OCI-LY3 (cell line): Measurements from ENCODE around the gene PLXNB1.

Experiments
- H2AFZ ChIP-seq: fragments of 200-600, 300-600 bp; shearing (Covaris generic); 2 replicates; pipeline ENCODE4 v1.6.0; 2014; ENCODE audit warnings: antibody characterized with exemption, low read depth, low read length
- H3K27ac ChIP-seq: fragments of 200-600, 300-600 bp; sonication (generic); 2 replicates; pipeline ENCODE4 v1.5.1; 2014; ENCODE audit warnings: mild to moderate bottlenecking, low read length, moderate library complexity, mixed read lengths
- H3K27me3 ChIP-seq: fragments of 200-600, 300-600 bp; sonication (generic); 2 replicates; pipeline ENCODE4 v1.6.1; 2014; ENCODE audit warnings: low read depth, low read length, mixed read lengths
- H3K36me3 ChIP-seq: fragments of 200-600, 300-600 bp; sonication (generic); replicated peaks from 2 replicates; pipeline ENCODE3; 2014; ENCODE audit warnings: low read depth, low read length, mixed read lengths
- H3K4me1 ChIP-seq: fragments of 300-600, 200-600 bp; sonication (generic); 2 replicates; pipeline ENCODE4 v1.6.1; 2014; ENCODE audit warnings: low read length, mixed read lengths
- H3K4me2 ChIP-seq: fragments of 200-600, 300-600 bp; sonication (generic); 2 replicates; pipeline ENCODE4 v1.6.1; 2014; ENCODE audit warnings: low read length, mixed read lengths
- H3K4me3 ChIP-seq: fragments of 300-600, 200-600 bp; sonication (generic); 2 replicates; pipeline ENCODE4 v1.5.1; 2014; ENCODE audit warnings: antibody characterized with exemption, mild to moderate bottlenecking, low read length, moderate library complexity
- H3K79me2 ChIP-seq: fragments of 300-600, 200-600 bp; shearing (Covaris generic); 2 replicates; pipeline ENCODE4 v1.6.1; 2014; ENCODE audit warnings: mild to moderate bottlenecking, low read length, mixed read lengths
- H3K9ac ChIP-seq: fragments of 300-600, 200-600 bp; shearing (Covaris generic); 2 replicates; pipeline ENCODE4 v1.6.0; 2014; ENCODE audit warnings: mild to moderate bottlenecking, low read length, moderate library complexity
- H3K9me3 ChIP-seq: fragments of 200-600, 300-600 bp; shearing (Covaris generic); 2 replicates; pipeline ENCODE4 v1.6.1; 2014; ENCODE audit warnings: low read length, mixed read lengths; ENCODE audit not compliant: insufficient read depth
- H4K20me1 ChIP-seq: fragments of 200-600, 300-600 bp; sonication (generic); 2 replicates; pipeline ENCODE4 v1.6.1; 2016; ENCODE audit warnings: low read length, mixed read lengths; ENCODE audit not compliant: insufficient read depth
- CTCF ChIP-seq: fragments of 200-600, 300-600 bp; sonication (generic); IDR thresholded peaks from 2 replicates; pipeline ENCODE4 v1.5.1; 2014; ENCODE audit warnings: antibody characterized with exemption, low read length, low read depth
- EZH2phosphoT487 ChIP-seq: fragments of 200-600 bp; shearing (Covaris generic); IDR thresholded peaks from 2 replicates; pipeline ENCODE4 v1.6.1; 2018; ENCODE audit warnings: antibody characterized with exemption, mixed run types, low read depth

PLXNB1 gene

GRCh38 chr3:48426944-48427629 lies 2.8 kb downstream of the PLXNB1 start:
- H3K4me3 ChIP-seq: no peak overlapping the region
- H3K4me2 ChIP-seq: no peak overlapping the region
- no peak overlapping the region for H3K27ac ChIP-seq
- H3K27me3 ChIP-seq: no peaks in the 10 kb centered on the region
- no peaks in the 10 kb centered on the region for H3K9me3 ChIP-seq
- no peak overlapping the region for H2AFZ ChIP-seq
- no peak overlapping the region for H3K9ac ChIP-seq
- H3K36me3 ChIP-seq: peaks cover 8% of the 10 kb centered on the region
- peaks cover 26% of the 10 kb centered on the region for H3K79me2 ChIP-seq
- peaks cover 4% of the 10 kb centered on the region; the same call in 1 of the 2 replicates for H4K20me1 ChIP-seq
- H3K4me1 ChIP-seq: peaks cover 26% of the 10 kb centered on the region; the same call in 1 of the 2 replicates
- TF ChIP-seq EZH2phosphoT487 (no peak), CTCF (no peak)

- no peaks in the 10 kb centered on the region for H3K27me3 ChIP-seq
- no peak overlapping the region for H3K4me2 ChIP-seq
- no peak overlapping the region for H3K27ac ChIP-seq
- peaks cover 26% of the 10 kb centered on the region; the same call in 1 of the 2 replicates for H3K4me1 ChIP-seq
- no peaks in the 10 kb centered on the region for H3K9me3 ChIP-seq
- H3K79me2 ChIP-seq: peaks cover 26% of the 10 kb centered on the region
- TF ChIP-seq EZH2phosphoT487 (no peak), CTCF (no peak)
- H2AFZ ChIP-seq: no peak overlapping the region
- H3K9ac ChIP-seq: no peak overlapping the region
- H3K36me3 ChIP-seq: peaks cover 4% of the 10 kb centered on the region
- H3K4me3 ChIP-seq: no peak overlapping the region
- peaks cover 4% of the 10 kb centered on the region; the same call in 1 of the 2 replicates for H4K20me1 ChIP-seq
These were observed 3.4 kb downstream of the PLXNB1 start for GRCh38 chr3:48426401-48426909.

GRCh38 chr3:48425281-48425812 lies 4.5 kb downstream of the PLXNB1 start:
- H3K4me1 ChIP-seq: peaks cover 26% of the 10 kb centered on the region; the same call in 1 of the 2 replicates
- H3K9me3 ChIP-seq: no peaks in the 10 kb centered on the region
- H2AFZ ChIP-seq: no peak overlapping the region
- H3K79me2 ChIP-seq: peaks cover 26% of the 10 kb centered on the region
- no peak overlapping the region for H3K9ac ChIP-seq
- H4K20me1 ChIP-seq: peaks cover 4% of the 10 kb centered on the region; the same call in 1 of the 2 replicates
- no peaks in the 10 kb centered on the region for H3K27me3 ChIP-seq
- H3K27ac ChIP-seq: no peak overlapping the region
- H3K4me3 ChIP-seq: no peak overlapping the region
- no peak overlapping the region for H3K4me2 ChIP-seq
- peaks cover 4% of the 10 kb centered on the region for H3K36me3 ChIP-seq
- no peak for TF ChIP-seq EZH2phosphoT487
- TF ChIP-seq CTCF: no peak

GRCh38 chr3:48423883-48424695 lies 5.8 kb downstream of the PLXNB1 start:
- Histone ChIP-seq H4K20me1 (peaks cover 4% of the 10 kb centered on the region; the same call in 1 of the 2 replicates), H3K4me3 (no peak overlapping the region), H3K36me3 (peaks cover 4% of the 10 kb centered on the region), H3K4me2 (no peak overlapping the region), H2AFZ (no peak overlapping the region), H3K9ac (no peak overlapping the region), H3K27ac (no peak overlapping the region), H3K27me3 (no peaks in the 10 kb centered on the region), H3K9me3 (no peaks in the 10 kb centered on the region), H3K4me1 (peaks cover 21% of the 10 kb centered on the region; the same call in 1 of the 2 replicates), H3K79me2 (peaks cover 26% of the 10 kb centered on the region)
- TF ChIP-seq EZH2phosphoT487 (no peak), CTCF (no peak)
